CD4-positive, alpha-beta T cell treated with Interleukin-4 for 4 hours (primary cell): ENCODE measurements around the gene ZFR.
"Not testable (repeated sequence)": the region's sequence is repeated elsewhere in the genome, so short reads cannot be mapped to it uniquely, and the experiment has no call there.

Experiments
- DNase-seq: peaks from one replicate; pipeline ENCODE4 v3.0.0-alpha.2; 2020

Gene ZFR

DNA sequence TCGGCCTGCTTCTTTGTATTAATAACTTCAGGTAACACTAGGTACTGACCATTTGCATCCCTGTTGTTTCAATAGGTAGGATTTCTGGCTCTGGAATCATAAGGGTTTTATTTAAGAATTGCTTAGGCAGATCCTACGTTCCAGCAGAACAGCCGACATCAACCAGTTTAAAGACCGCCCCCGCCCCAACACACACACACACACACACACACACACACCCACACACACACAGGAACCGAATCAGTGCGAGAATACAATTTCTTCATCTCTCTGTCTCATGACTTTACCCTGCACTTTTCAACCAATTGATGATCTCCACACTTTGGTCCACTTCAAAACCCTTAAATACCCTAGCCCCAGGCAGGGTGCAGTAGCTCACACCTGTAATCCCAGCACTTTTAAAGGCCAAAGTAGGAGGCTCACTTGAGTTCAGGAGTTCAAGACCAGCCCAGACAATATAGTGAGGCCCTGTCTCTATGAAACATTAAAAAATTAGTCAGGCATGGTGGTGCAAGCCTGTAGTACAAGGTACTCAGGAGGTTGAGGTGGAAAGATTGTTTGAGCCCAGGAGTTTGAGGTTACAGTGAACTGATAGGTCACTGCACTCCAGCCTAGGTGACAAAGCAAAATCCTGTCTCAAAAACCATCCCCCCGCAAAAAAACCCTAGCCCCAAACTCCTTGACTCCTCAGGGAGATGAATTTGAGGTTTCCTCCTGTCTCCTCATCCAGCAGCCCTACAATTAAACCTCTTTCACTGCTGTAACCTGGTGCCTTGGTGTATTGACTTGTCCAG lies 129.1 kb downstream of the ZFR start:
- DNase-seq = no peak

DNA sequence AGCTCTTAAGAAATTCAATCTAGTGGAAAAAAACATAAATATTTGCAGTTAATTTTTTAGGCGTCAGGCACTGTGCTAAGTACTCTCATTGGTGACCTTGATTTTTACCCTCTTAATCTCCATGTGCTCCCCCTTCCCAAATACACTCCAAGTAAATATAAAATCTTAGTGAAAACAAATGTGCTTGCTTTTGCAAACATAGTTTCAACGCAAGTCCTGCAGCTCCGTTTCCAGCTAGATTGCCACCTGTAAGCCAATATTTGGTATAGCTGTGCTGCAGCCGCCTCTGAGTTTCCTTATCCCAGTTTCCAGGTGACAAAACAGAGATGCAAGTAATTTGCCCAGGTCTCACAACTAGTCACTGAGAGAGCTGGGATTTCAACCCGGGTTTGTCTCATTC lies 129.9 kb downstream of the ZFR start:
- DNase-seq = no peak

DNA sequence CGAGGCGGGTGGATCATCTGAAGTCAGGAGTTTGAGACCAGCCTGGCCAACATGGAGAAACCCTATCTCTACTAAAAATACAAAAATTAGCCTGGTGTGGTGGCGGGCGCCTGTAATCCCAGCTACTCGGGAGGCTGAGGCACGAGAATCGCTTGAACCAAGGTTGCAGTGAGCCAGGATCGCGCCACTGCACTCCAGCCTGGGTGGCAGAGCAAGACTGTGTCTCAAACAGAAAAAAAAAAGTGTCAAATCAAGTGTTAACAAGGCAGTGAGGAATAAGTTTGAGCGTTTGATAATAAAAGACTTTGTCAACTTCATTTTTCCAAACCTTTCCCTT lies 130.4 kb downstream of the ZFR start:
- not testable (repeated sequence) for DNase-seq

DNA sequence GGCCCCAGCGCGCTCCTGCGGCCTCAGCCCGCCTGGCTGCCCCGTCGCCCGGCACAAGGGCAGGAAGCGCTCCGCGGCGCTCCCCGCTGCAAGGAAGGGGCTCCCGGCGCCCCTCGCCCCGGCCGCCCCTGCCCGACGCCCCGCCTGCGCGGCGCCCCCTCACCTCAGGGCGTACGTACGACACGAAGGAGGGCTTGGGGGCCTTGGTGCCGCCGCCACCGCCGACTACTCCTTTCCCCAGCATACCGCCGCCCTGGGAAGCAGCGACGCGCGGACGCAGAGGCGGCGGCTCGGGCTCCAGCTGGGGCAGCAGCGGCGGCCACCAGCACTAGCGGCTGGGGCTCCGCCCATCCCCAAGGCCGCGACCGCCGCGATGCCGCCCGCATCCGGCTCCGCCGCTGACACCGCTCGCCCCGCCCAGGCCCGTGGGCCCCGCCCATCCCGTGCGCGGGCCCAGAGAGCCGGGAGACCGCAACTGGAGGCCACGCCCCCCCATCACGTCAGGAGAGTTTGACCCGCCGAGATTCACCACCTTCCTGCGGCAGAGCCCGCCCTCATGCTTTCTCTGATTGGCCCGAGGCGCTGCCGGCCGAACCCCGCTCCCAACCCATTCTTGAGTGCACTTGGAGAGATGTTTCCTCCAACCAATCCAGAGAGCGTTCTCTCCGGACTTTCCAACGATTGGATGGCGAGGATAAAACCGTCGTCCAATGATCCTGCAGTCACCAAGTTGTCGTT lies 131.8 kb downstream of the ZFR start, which contains the start of gene MTMR12:
Gene MTMR12 (minus strand): TSS at position 345 of the 738 bp plus-strand sequence. CDS start 101 bp downstream, at position 244.
- peak; percentile 99 for DNase-seq

DNA sequence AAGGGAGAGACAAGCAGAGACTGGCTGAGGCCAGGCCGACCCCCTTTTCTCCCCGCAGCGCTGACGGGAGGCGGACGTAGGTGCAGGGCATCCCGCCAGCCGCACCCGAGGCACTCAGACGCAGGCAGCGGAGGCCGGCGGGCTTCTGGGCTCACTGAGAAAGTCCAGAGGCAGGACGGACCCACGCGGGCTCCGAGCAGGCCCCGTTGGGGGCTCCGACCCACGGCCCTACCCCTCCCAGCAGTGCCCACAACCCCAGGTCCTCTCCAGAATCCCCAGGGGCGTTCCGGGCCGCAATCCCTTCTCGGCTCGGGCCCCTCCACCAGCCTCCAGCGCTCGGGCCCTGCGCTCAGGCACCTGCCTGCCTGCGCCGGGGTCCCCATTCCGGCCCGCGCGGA lies 132.3 kb downstream of the ZFR start:
- DNase-seq = peak; percentile 13

DNA sequence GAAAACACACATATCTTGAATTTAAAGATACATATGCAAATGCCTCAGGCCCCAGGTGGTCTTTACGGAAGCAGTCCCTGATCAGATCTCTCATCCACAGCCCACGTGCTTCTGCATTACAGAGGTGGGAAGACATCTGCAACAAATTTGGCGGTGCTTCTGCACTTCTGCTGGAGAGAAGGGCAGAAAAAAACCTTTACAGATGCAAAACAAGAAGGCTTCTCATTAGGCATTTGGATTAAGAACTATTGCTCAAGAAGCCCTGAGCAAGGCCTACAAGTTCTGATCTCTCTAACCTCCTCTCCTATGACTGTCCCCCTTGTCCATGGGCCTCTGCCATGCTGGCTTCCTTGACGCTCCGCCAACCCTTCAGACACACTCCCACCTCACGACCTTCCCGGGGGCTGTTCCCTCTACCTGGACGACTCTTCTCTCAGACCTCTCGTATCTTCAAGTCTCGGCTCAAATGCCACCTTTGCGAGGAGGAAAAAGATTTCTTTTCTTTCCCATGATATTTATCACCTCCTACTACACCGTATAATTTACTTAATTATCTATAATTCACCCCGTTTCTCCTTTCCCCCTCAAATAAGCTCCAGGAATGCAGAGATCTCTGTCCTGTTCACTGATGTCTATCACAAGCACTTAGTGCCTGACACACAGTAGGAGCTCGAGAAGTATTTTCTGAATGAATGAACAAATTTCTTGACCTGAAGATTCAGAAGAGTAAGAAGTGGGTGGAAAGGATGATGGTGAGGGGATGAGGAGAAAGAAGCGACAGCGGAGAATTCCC lies 132.9 kb downstream of the ZFR start:
- no peak for DNase-seq

DNA sequence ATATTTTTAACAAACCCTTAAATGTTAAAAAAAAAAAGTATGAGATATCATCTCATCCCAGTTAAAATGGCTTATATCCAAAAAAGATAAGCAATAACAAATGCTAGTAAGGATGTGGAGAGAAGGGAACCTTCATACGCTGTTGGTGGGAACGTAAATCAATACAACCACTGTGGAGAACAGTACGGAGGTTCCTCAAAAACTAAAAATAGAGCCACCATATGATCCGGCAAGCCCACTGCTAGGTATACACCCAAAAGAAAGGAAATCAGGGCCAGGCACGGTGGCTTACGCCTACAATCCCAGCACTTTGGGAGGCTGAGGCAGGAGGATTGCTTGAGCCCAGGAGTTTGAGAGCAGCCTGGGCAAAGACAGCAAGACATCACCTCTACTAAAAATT lies 134.8 kb downstream of the ZFR start:
- no peak for DNase-seq

DNA sequence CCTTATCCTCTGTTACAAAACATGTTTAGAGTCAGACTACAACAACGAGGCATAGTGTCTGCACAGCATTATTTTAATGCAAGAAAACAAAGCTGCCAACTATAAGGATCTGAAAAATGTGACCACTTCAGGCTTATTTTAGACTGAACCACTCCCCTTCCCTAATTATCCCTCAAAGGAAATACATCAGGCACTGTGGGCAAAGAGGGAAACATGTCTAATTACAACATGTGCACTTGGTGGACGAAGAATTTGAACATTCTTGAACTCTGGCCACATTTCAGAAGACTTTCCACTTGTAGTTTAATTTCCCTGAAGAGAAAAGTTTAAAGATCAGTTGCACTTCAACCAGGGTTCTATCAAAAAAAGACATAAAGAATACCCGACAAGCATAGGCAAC lies 135.6 kb downstream of the ZFR start:
- no peak for DNase-seq

DNA sequence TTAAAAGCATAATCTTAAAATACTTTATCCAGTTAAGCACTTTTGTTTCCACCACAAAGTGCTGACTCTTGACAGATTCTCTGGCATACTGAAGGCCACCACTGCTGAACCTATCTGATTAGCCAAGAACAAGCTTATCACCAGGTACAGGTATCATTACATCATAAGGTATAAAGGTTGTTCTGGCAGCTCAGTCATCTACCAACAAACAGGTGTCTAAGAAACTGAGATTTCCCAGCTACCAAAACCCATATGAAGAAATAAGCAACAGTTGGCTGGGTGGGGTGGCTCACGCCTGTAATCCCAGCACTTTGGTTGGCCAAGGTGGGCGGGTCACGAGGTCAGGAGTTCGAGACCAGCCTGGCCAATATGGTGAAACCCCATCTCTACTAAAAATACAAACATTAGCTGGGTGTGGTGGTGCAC lies 136.8 kb downstream of the ZFR start:
- no peak for DNase-seq

DNA sequence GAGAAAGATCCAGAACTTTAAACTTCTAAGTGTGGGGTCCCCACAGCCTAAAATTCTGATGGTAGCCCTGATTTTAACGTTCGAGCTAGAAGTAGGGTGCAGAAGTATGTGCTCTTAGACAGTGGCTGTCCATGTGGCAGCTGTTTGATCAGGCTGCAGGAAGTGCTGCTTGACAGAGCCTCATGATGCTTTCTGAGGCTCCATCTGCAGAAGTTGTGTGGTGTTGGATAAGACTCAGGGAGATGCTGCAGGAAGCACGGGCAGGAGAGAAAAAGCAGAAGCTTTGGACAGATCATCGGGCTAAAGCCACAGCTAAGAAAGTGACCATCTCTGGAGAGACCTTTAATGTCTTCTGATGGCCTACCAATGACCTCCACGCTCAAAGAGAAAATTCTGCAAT lies 139.9 kb downstream of the ZFR start:
- no peak for DNase-seq
